Measurements from ENCODE around the gene PHKB.

The PHKB gene

GRCh38 chr16:47644166-47644565 lies 183.0 kb downstream of the PHKB start:
- DNase-seq (ENCODE audit: extremely low spot score) = no peak
- ChIA-PET CTCF (interaction anchor here (1.3 kb wide), 1 partner anchor 11 kb away, joined by 3 read pairs; no protein-coding TSS in a partner anchor), POLR2A (no interaction called here)
- TF ChIP-seq CTCF (IDR thresholded peaks at IDR 0.05; ENCODE audit: control extremely low read depth, extremely low read depth, low read depth, missing control alignments) = no peak

- DNase-seq (ENCODE audit: extremely low spot score) = no peak
- POLR2A ChIA-PET = no interaction called here
- CTCF ChIA-PET = no interaction called here
- TF ChIP-seq CTCF (IDR thresholded peaks at IDR 0.05; ENCODE audit: control extremely low read depth, extremely low read depth, low read depth, missing control alignments) = no peak
These were observed 183.5 kb downstream of the PHKB start for GRCh38 chr16:47644661-47645060.

GRCh38 chr16:47646914-47647313 lies 185.8 kb downstream of the PHKB start:
- no peak for DNase-seq (ENCODE audit: extremely low spot score)
- ChIA-PET POLR2A (no interaction called here), CTCF (no interaction called here)
- no peak for TF ChIP-seq CTCF (IDR thresholded peaks at IDR 0.05; ENCODE audit: control extremely low read depth, extremely low read depth, low read depth, missing control alignments)

GRCh38 chr16:47657032-47657431 lies 195.9 kb downstream of the PHKB start:
- ChIA-PET CTCF (interaction anchor here (1.4 kb wide), 1 partner anchor 20 kb away, joined by 4 read pairs; no protein-coding TSS in a partner anchor), POLR2A (no interaction called here)
- no peak for DNase-seq (ENCODE audit: extremely low spot score)
- no peak for TF ChIP-seq CTCF (IDR thresholded peaks at IDR 0.05; ENCODE audit: control extremely low read depth, extremely low read depth, low read depth, missing control alignments)

GRCh38 chr16:47657977-47658376 lies 196.8 kb downstream of the PHKB start:
- DNase-seq (ENCODE audit: extremely low spot score) = no peak
- no peak for TF ChIP-seq CTCF (IDR thresholded peaks at IDR 0.05; ENCODE audit: control extremely low read depth, extremely low read depth, low read depth, missing control alignments)
- ChIA-PET CTCF (interaction anchor here (1.4 kb wide), 1 partner anchor 21 kb away, joined by 4 read pairs; no protein-coding TSS in a partner anchor), POLR2A (no interaction called here)

- TF ChIP-seq CTCF (IDR thresholded peaks at IDR 0.05; ENCODE audit: control extremely low read depth, extremely low read depth, low read depth, missing control alignments) = no peak
- no peak for DNase-seq (ENCODE audit: extremely low spot score)
- ChIA-PET POLR2A (no interaction called here), CTCF (no interaction called here)
These were observed 199.4 kb downstream of the PHKB start for GRCh38 chr16:47660540-47660939.

Measured in GM10248 (cell line).